Stimulated activated CD4-positive, alpha-beta T cell treated with anti-CD3 and anti-CD28 coated beads, Interleukin-2, amount 100 ng/mL, for 48 hours (primary cell): ENCODE results near the gene MORF4L1.
"Not testable (repeated sequence)": the region's sequence is repeated elsewhere in the genome, so short reads cannot be mapped to it uniquely, and the experiment has no call there.

Experiments used
- DNase-seq, 2 donors: peaks; one replicate each; pipeline ENCODE4 v3.0.0-alpha.2; 2020

MORF4L1 gene

GRCh38 chr15:78859971-78860719 is 12.5 kb upstream of the MORF4L1 start:
- peak; percentile 77 to 79 for DNase-seq

- DNase-seq = not testable (repeated sequence)
These were observed 7.1 kb upstream of the MORF4L1 start for GRCh38 chr15:78865585-78865984.

GRCh38 chr15:78866031-78866430 is 6.7 kb upstream of the MORF4L1 start:
- not testable (repeated sequence) for DNase-seq

- no peak for DNase-seq
These were observed 5.9 kb upstream of the MORF4L1 start for GRCh38 chr15:78866803-78867202.

- DNase-seq = no peak
These were observed 4.3 kb upstream of the MORF4L1 start for GRCh38 chr15:78868366-78868765.

GRCh38 chr15:78871483-78872127 is 1.1 kb upstream of the MORF4L1 start:
- DNase-seq = not testable (repeated sequence)

GRCh38 chr15:78872972-78873792 is 492 bp downstream of the MORF4L1 start:
- peak; percentile 83 for DNase-seq

- peak in 1 of 2 donors; percentile 19 for DNase-seq
These were observed 1.4 kb downstream of the MORF4L1 start for GRCh38 chr15:78873793-78874765.

- DNase-seq = no peak
These were observed 2.6 kb downstream of the MORF4L1 start for GRCh38 chr15:78875107-78875914.

GRCh38 chr15:78876954-78877353 is 4.3 kb downstream of the MORF4L1 start:
- DNase-seq = not testable (repeated sequence)

GRCh38 chr15:78878356-78878755 is 5.7 kb downstream of the MORF4L1 start:
- DNase-seq = no peak

GRCh38 chr15:78879517-78880241 is 7.0 kb downstream of the MORF4L1 start:
- DNase-seq = no peak

GRCh38 chr15:78880242-78880533 is 7.5 kb downstream of the MORF4L1 start:
- no peak for DNase-seq

- no peak for DNase-seq
These were observed 8.1 kb downstream of the MORF4L1 start for GRCh38 chr15:78880813-78881212.

GRCh38 chr15:78881681-78882080 is 9.0 kb downstream of the MORF4L1 start:
- no peak for DNase-seq

- DNase-seq = no peak
These were observed 16.3 kb downstream of the MORF4L1 start for GRCh38 chr15:78889000-78889399.

- no peak for DNase-seq
These were observed 20.8 kb downstream of the MORF4L1 start for GRCh38 chr15:78893538-78893937.

GRCh38 chr15:78895471-78895870 is 22.8 kb downstream of the MORF4L1 start:
- no peak for DNase-seq

- DNase-seq = no peak
These were observed 25.9 kb downstream of the MORF4L1 start for GRCh38 chr15:78898540-78898939.

- DNase-seq = not testable (repeated sequence)
These were observed 28.3 kb downstream of the MORF4L1 start for GRCh38 chr15:78900819-78901533.
